CD4-positive, CD25-positive, alpha-beta regulatory T cell (primary cell): ENCODE data around the gene SART1. TPM values are rescaled to one million over a fixed set of nuclear protein-coding genes. Genes with fewer than 3 reads are reported as not detected.

ENCODE experiments used
- polyA plus RNA-seq, 4 donors: library from polyadenylated mRNA; unstranded; fragments of 300-500 nt; fragmentation: Illumina TruSeq; gene quantifications; one replicate each; pipeline ENCODE4 v1.2.3, GENCODE V29; 2021
- total RNA-seq: library from RNA; stranded (reverse); gene quantifications from one replicate; pipeline ENCODE4 v1.2.3, GENCODE V29; 2022

SART1 gene
- total and polyA plus RNA-seq, 5 donors from 2014 or later: 15.8 to 94.0 (median 21.6) TPM

Other genes with a start within 250 kb of the SART1 start
- gene KAT5, start 249.5 kb upstream of the SART1 start, total RNA-seq: 127 TPM
- gene KAT5, start 249.5 kb upstream of the SART1 start, polyA plus RNA-seq: 10 to 100 TPM; 45.4 to 62.7 (median 55.7) TPM
- 28.3 TPM for gene RNASEH2C, start 240.9 kb upstream of the SART1 start, total RNA-seq
- 10 to 100 TPM; 60.6 to 83.8 (median 72.6) TPM for gene RNASEH2C, start 240.9 kb upstream of the SART1 start, polyA plus RNA-seq
- 16.8 TPM for gene AP5B1, start 180.8 kb upstream of the SART1 start, total RNA-seq
- 10 to 100 TPM in 1 of 4 donors, 1 to 10 TPM in 3; 7.6 to 10.8 (median 9.5) TPM for gene AP5B1, start 180.8 kb upstream of the SART1 start, polyA plus RNA-seq
- not detected for gene OVOL1, start 174.7 kb upstream of the SART1 start, total RNA-seq
- gene OVOL1, start 174.7 kb upstream of the SART1 start, polyA plus RNA-seq: not detected
- 0.44 TPM for gene SNX32, start 127.8 kb upstream of the SART1 start, total RNA-seq
- gene SNX32, start 127.8 kb upstream of the SART1 start, polyA plus RNA-seq: 1 to 10 TPM in 1 of 4 donors, under 1 TPM in 3; 0.32 to 1.3 (median 0.48) TPM
- gene CFL1, start 103.6 kb upstream of the SART1 start, total RNA-seq: 737 TPM
- 1,000 to 10,000 TPM; 2,250 to 3,209 (median 2,591) TPM for gene CFL1, start 103.6 kb upstream of the SART1 start, polyA plus RNA-seq
- gene MUS81, start 101.3 kb upstream of the SART1 start, total RNA-seq: 51.1 TPM
- gene MUS81, start 101.3 kb upstream of the SART1 start, polyA plus RNA-seq: 10 to 100 TPM; 22.7 to 24.6 (median 23.6) TPM
- gene EFEMP2, start 88.9 kb upstream of the SART1 start, total RNA-seq: 5.8 TPM
- gene EFEMP2, start 88.9 kb upstream of the SART1 start, polyA plus RNA-seq: under 1 TPM; 0.21 to 0.36 (median 0.29) TPM
- gene CTSW, start 81.9 kb upstream of the SART1 start, total RNA-seq: 12.4 TPM
- gene CTSW, start 81.9 kb upstream of the SART1 start, polyA plus RNA-seq: 10 to 100 TPM in 3 of 4 donors, 1 to 10 TPM in 1; 3.5 to 35.9 (median 16.9) TPM
- gene FIBP, start 73.3 kb upstream of the SART1 start, total RNA-seq: 29.8 TPM
- gene FIBP, start 73.3 kb upstream of the SART1 start, polyA plus RNA-seq: 10 to 100 TPM; 71.0 to 81.7 (median 72.7) TPM
- gene CCDC85B, start 71.1 kb upstream of the SART1 start, total RNA-seq: 20.7 TPM
- gene CCDC85B, start 71.1 kb upstream of the SART1 start, polyA plus RNA-seq: 10 to 100 TPM; 58.7 to 74.0 (median 63.2) TPM
- 2.7 TPM for gene FOSL1, start 61.3 kb upstream of the SART1 start, total RNA-seq
- gene FOSL1, start 61.3 kb upstream of the SART1 start, polyA plus RNA-seq: not detected
- gene C11orf68, start 42.7 kb upstream of the SART1 start, total RNA-seq: 21.6 TPM
- gene C11orf68, start 42.7 kb upstream of the SART1 start, polyA plus RNA-seq: 10 to 100 TPM; 65.8 to 90.7 (median 85.0) TPM
- gene DRAP1, start 42.3 kb upstream of the SART1 start, total RNA-seq: 82.8 TPM
- 100 to 1,000 TPM in 2 of 4 donors, 10 to 100 TPM in 2; 78.2 to 106 (median 91.4) TPM for gene DRAP1, start 42.3 kb upstream of the SART1 start, polyA plus RNA-seq
- gene TSGA10IP, start 16.3 kb upstream of the SART1 start, total RNA-seq: not detected
- gene TSGA10IP, start 16.3 kb upstream of the SART1 start, polyA plus RNA-seq: not detected
- 61.3 TPM for gene EIF1AD, start 40.4 kb downstream of the SART1 start, total RNA-seq
- 10 to 100 TPM; 16.7 to 20.7 (median 18.6) TPM for gene EIF1AD, start 40.4 kb downstream of the SART1 start, polyA plus RNA-seq
- 41.8 TPM for gene BANF1, start 40.8 kb downstream of the SART1 start, total RNA-seq
- gene BANF1, start 40.8 kb downstream of the SART1 start, polyA plus RNA-seq: 100 to 1,000 TPM; 134 to 170 (median 148) TPM
- gene CST6, start 50.3 kb downstream of the SART1 start, total RNA-seq: not detected
- gene CST6, start 50.3 kb downstream of the SART1 start, polyA plus RNA-seq: not detected
- not detected for gene CATSPER1, start 64.7 kb downstream of the SART1 start, total RNA-seq
- not detected for gene CATSPER1, start 64.7 kb downstream of the SART1 start, polyA plus RNA-seq
- gene GAL3ST3, start 87.4 kb downstream of the SART1 start, total RNA-seq: not detected
- not detected for gene GAL3ST3, start 87.4 kb downstream of the SART1 start, polyA plus RNA-seq
- 172 TPM for gene SF3B2, start 90.6 kb downstream of the SART1 start, total RNA-seq
- 10 to 100 TPM; 67.6 to 79.7 (median 75.2) TPM for gene SF3B2, start 90.6 kb downstream of the SART1 start, polyA plus RNA-seq
- gene PACS1, start 108.5 kb downstream of the SART1 start, total RNA-seq: 306 TPM
- gene PACS1, start 108.5 kb downstream of the SART1 start, polyA plus RNA-seq: 10 to 100 TPM; 43.8 to 57.8 (median 47.1) TPM